NT2/D1 (cell line): ENCODE measurements around the gene RPRD1A.

Source experiments
- SUZ12 ChIP-seq: IDR thresholded peaks from 2 replicates; pipeline ENCODE4 v1.6.1; 2011; ENCODE audit not compliant: insufficient read length, insufficient read depth; ENCODE audit errors: extremely low read depth
- ZNF274 ChIP-seq: IDR thresholded peaks from 2 replicates; pipeline ENCODE4 v1.6.1; 2011; ENCODE audit warnings: mild to moderate bottlenecking, low read depth, low read length

GRCh38 chr18:35991696-35992095 lies 75.7 kb downstream of the RPRD1A start:
- TF ChIP-seq ZNF274 (no peak), SUZ12 (no peak)
